GM19023 (cell line): Measurements from ENCODE around the gene CCDC27.
A peak's percentile ranks its signal among the peaks of the same experiment; 100 is the strongest.
"Not testable (repeated sequence)": the region's sequence is repeated elsewhere in the genome, so short reads cannot be mapped to it uniquely, and the experiment has no call there.

Source experiments
- ATAC-seq: cut with Tn5 transposase; IDR thresholded peaks from one replicate; pipeline ENCODE4 v1.9.1; 2021; ENCODE audit warnings: mild to moderate bottlenecking, moderate library complexity; ENCODE audit not compliant: unreplicated experiment

The CCDC27 gene

DNA sequence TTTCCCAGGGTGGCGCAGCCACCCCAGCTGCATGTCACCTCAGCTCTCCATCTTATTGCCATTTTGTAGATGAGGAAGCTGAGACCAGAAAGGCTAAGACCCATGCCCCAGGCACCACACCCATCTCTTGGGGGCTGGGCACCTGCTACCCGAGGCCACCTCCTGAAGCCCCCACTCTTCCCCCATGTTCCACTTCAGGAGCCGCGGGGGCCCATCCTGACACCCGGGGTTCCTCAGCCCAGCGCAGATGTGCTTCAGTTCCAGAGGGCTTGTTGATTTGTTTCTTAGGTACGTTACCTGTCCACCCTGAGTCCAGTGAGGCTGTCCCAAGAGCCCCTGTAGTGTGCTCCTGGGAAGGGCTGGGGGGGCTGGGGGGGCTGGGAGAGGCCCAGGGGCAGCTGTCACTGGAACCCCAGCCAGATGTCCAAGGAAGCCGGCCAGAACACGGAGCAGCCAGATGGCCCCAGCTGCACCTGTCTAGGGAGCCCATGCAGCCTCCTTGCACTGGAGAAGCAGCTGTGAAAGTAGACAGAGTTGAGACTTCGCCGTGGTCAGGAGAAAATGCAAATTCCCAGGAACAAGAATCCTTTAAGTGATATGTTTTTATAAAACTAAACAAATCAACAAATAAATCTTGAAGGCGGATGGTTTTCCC lies 17.1 kb upstream of the CCDC27 start:
- ATAC-seq: no peak

DNA sequence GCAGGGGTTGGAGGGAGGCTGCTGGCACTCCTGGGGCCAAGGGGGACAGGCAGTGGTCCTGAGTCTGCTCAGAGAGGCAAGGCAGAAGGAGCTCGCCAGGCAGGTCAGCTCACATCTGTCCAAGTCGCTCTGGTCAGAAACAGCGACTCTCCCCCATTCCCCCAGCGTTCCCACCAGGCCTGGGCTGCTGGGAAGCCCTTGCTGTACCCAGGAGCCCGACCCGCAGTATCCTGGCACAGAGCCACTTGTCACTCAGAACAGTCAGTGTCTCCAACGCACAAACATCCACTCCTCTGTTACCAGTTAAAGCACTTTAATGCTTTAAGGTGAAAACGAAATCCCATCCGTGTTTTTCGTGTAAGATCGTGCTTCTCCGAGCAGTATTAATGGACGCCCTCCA lies 16.6 kb upstream of the CCDC27 start:
- no peak for ATAC-seq

DNA sequence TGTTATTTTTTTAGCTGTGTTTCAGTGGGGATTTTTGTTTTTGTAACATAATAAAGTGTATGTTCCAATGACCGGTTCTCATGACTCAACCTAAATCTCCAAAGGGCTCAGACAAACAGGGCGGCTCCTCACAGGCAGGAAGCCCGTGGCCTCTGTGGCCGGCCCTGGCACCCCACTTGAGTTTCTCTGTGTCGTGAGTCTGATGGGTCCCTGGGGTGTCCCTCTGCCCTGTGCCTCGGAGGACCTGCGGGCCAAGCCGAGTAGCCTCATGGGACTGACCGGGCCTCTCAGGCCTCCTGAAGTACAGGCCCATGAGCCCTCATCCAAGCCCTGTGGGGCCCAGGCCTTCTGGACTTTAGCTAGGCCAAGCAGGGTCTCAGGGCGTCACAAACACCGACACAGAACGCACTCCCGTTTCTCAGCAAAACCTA lies 16.1 kb upstream of the CCDC27 start:
- no peak for ATAC-seq

- no peak for ATAC-seq
Measured at GRCh38 chr1:3736708-3737107, 15.5 kb upstream of the CCDC27 start.

DNA sequence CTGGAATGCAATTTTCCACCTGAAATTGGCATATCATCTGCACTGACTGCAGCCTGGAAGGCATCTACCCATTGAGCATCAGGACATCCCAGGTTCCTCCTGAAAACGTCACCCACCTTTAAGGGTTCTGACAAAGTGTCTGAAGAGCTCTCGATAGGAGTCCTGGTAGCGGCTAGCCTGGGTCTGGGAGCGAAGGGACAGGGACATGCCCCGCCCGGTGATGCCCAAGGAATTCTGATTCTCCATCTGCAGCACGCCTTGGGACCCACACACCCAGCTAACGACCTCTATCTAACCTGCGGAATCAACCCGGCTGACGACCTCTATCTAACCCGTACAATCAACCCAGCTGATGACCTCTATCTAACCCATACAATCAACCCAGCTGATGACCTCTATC lies 13.3 kb upstream of the CCDC27 start:
- ATAC-seq: no peak

DNA sequence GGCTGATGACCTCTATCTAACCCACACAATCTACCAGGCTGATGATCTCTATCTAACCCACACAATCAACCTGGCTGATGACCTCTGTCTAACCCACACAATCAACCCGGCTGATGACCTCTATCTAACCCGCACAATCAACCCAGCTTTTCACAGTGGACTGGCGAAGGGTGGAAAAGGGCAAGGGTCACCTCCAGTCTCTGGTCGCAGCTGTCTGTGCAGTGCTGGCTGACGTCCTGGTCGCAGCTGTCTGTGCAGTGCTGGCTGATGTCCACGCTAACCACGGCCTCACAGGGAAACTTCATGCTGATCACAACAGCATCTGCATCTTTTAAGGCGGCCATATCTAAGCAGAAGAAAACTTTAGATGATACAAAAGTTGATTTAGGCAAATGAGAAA lies 12.2 kb upstream of the CCDC27 start:
- no peak for ATAC-seq

DNA sequence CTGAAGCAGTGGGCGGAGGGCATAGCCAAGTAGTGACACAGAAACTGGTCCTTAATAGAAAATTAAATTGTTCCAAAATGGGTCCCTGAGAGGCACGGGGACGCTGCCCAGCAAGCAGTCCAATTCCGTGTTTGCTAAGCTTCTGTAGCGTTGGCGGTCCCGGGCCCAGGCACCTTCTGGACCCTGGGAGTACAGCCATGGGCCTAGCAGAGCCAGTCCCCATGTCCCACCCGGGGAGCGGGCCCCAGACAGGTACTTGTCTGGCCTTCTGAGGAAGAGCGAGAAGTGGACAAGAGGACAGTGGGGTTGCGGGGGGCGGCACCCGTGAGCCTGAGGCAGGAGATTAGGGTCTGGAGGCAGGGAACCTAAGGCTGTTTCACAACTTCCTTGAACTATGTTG lies 11.5 kb upstream of the CCDC27 start:
- ATAC-seq: no peak

DNA sequence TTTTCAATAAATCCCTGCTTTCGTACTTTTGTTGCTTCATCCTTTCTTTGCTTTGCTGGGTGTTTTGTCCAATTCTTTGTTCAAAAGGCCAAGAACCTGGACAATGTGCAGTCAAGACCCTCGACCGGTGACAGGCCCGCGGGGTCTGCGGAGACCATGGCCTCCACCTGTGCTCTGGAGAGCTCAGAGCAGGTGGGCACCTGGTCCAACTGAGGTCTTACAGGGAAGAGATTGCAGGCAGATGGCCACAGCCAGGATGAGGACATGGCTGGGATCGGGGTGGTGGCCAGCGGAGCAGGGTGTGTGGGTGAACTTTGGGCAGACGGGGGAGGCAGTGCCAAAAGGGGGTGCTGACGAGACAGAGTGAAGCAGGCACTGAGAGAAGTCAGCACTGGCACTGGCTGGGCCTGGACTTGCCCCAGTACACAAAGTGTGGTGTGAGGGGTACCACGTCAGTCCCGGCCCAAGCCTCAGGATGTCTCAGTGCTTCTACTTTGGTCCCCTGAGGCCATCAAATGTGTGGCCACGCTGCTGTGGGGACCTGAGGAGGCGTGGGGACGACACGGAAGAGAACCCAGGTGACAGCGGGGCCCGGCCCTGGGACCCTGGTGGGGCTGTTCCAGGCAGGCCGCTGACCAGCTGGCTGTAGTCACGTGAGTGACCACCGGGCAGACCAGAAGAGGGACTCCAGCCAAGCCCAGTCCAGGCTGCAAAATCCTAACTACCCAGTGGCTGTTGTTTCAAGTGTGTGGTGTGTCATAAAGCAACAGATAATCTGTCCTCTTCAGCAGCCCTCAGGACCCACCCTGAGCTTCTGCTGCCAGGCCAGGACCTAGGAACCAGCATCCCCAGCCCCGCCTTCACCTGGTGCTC lies 10.4 kb upstream of the CCDC27 start:
- ATAC-seq: no peak

- no peak for ATAC-seq
Measured at GRCh38 chr1:3742439-3743298, 9.6 kb upstream of the CCDC27 start.

GRCh38 chr1:3743421-3743820 lies 8.8 kb upstream of the CCDC27 start:
- ATAC-seq: no peak

GRCh38 chr1:3743826-3744225 lies 8.4 kb upstream of the CCDC27 start:
- ATAC-seq: no peak

- ATAC-seq: no peak
Measured at GRCh38 chr1:3744646-3745045, 7.6 kb upstream of the CCDC27 start.

GRCh38 chr1:3745071-3745470 lies 7.2 kb upstream of the CCDC27 start:
- no peak for ATAC-seq

DNA sequence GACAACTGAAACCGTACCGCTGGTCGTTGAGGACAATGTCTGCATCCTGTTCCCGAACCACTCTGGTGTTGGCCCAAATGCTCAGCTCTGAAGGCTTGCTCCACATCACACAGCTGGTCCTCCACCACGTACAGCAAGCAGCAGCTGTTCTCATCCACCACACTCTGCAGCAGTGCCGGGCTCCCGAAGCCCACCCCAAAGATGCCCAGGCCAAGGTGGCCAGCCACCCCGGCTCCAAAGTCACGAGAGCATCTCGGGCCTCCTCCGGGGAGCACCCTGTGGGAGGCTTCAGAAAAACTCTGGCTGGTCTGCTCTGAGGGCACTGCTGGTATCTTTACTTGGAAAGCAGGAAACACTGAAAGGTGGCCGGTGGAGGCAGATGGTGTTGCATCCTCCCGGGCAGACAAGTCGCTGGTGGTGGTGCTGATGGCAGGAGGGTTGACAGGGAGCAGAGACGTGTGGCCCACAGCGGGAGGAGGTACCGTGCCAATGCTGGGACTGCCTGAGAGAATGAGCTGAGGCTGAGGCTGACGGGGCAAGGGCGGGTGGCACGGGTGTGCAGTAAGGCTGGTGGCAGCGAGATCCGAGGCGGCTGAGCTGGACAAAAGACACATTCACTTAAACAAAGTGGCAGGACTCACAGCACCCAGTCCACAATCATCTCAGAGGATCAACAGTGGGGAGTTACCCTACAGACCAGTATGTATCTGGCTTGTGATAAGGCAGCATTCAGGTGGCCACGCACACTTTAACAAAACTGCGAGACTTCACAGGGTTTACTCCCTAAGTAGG lies 6.5 kb upstream of the CCDC27 start:
- ATAC-seq: no peak

- ATAC-seq: no peak
Measured at GRCh38 chr1:3746389-3746829, 5.8 kb upstream of the CCDC27 start.

DNA sequence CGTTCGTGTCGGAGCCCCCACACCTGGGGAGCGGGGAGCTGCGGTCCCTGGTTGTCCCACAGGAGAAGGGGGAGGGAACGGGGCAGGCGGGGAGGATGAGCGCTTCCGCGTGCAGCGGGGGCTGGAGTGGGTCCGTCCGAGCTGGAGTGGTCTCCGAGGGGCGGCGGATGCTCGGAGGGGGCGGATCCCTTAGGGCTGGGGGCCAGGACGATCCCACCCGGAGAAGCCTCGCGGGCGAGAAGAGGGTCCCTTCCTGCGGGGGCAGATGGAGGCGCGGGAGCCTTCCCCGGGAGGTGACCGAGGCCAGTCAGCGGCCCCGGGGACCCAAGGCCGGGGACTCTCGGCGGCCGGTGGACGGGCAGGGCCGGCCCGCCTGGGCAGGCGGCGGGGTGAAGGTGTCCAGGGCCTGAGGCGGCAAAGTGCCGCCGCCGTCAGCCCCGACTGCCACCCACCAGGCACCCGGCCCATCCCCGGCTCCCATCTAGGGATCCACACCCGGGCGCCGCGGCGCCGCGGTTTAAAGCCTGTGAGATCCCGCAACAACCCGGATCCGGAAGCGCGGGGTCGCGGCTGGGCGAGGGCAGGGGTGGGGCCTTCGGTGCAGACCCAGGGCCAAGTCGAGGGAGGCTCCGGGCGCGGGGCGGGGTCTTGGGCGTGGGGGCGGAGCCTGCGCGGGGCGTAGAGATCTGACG lies 5.3 kb upstream of the CCDC27 start:
- peak; percentile 74 for ATAC-seq

DNA sequence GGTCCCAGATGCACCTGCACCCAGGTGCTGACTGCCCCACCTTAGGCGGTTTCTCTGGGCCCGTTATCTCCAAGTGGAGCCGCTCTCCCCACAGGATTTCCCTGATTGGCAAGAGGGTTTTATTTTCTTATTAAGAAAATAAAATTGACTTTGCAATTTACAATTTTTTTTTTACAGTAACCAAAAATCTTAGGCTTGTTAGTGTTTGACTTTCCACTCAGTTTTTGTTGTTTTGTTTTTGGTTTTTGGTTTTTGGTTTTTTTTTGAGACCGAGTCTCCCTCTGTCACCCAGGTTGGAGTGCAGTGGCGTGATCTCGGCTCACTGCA lies 4.8 kb upstream of the CCDC27 start:
- ATAC-seq: no peak

- ATAC-seq: no peak
Measured at GRCh38 chr1:3747903-3748302, 4.3 kb upstream of the CCDC27 start.

GRCh38 chr1:3748316-3748900 lies 3.8 kb upstream of the CCDC27 start:
- not testable (repeated sequence) for ATAC-seq

GRCh38 chr1:3749512-3749911 lies 2.7 kb upstream of the CCDC27 start:
- no peak for ATAC-seq
